Ectodermal cell (in vitro differentiated cells): ENCODE results near the gene DSCAM.

Source experiments
- H3K27ac ChIP-seq: 2 replicates; pipeline ENCODE4 v1.7.0; 2013; ENCODE audit warnings: mild to moderate bottlenecking, low read depth, low read length; ENCODE audit not compliant: insufficient read depth, poor library complexity, severe bottlenecking
- H3K27me3 ChIP-seq: 2 replicates; pipeline ENCODE4 v1.7.0; 2013; ENCODE audit warnings: mild to moderate bottlenecking, low read length; ENCODE audit not compliant: insufficient read depth, control insufficient read depth, poor library complexity, severe bottlenecking
- H3K36me3 ChIP-seq: one replicate; pipeline ENCODE4 v1.7.0; 2013; ENCODE audit warnings: low read length; ENCODE audit not compliant: control insufficient read depth, insufficient read depth
- H3K4me1 ChIP-seq: one replicate; pipeline ENCODE4 v1.7.0; 2013; ENCODE audit warnings: low read length; ENCODE audit not compliant: control insufficient read depth, insufficient read depth
- H3K4me3 ChIP-seq: 2 replicates; pipeline ENCODE4 v1.7.0; 2013; ENCODE audit warnings: low read depth, low read length, control low read depth; ENCODE audit not compliant: insufficient read depth
- H3K9me3 ChIP-seq: 2 replicates; pipeline ENCODE4 v1.7.0; 2013; ENCODE audit warnings: mild to moderate bottlenecking, low read length, moderate library complexity; ENCODE audit not compliant: control insufficient read depth
- WGBS, 2 experiments: methylation state at CpG; one replicate each; pipeline ENCODE4 v1.1.7; 2013; ENCODE audit warnings: missing lambda C conversion rate in 2 of 2; 5-methylcytosine and 5-hydroxymethylcytosine counted together

The DSCAM gene

DNA sequence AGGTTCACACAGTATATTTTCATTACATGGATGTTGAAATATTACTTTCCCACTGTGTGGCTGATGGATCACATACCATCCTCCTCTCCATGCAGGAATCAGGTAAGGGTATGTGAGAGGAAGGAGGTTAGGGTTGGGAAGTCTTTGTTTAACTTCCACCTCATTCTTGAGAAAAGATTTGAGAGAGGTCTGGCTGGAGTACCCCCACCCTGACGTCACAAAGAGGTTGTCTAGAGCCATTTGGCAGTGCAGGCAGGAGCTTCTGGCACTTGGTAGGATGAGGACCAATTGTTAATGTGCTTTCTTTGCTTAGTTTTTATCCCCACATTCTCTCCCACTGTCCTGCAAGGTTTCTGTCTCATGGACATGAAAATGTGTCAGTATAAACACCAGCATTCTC, 356.6 kb downstream of the DSCAM start:
- WGBS, 2 experiments = 78 to 89% methylated on average over 1 of the region's 1 CpG
- H3K9me3 ChIP-seq = no peaks in the 10 kb centered on the region
- no peak overlapping the region for H3K4me3 ChIP-seq
- no peaks in the 10 kb centered on the region for H3K27me3 ChIP-seq
- no peak overlapping the region for H3K27ac ChIP-seq
- H3K36me3 ChIP-seq = no peaks in the 10 kb centered on the region
- H3K4me1 ChIP-seq = no peaks in the 10 kb centered on the region

GRCh38 chr21:40489001-40489400, 358.0 kb downstream of the DSCAM start:
- Histone ChIP-seq H3K4me3 (no peak overlapping the region), H3K4me1 (no peaks in the 10 kb centered on the region), H3K27ac (no peak overlapping the region), H3K36me3 (no peaks in the 10 kb centered on the region), H3K27me3 (no peaks in the 10 kb centered on the region), H3K9me3 (no peaks in the 10 kb centered on the region)
- WGBS, 2 experiments = 87 to 96% methylated on average over 1 of the region's 1 CpG

GRCh38 chr21:40481764-40482163, 365.2 kb downstream of the DSCAM start:
- WGBS, 2 experiments = 94 to 95% methylated on average over 9 of the region's 9 CpGs
- Histone ChIP-seq H3K27ac (no peak overlapping the region), H3K9me3 (no peaks in the 10 kb centered on the region), H3K27me3 (no peaks in the 10 kb centered on the region), H3K4me1 (no peaks in the 10 kb centered on the region), H3K36me3 (no peaks in the 10 kb centered on the region), H3K4me3 (no peak overlapping the region)

GRCh38 chr21:40474513-40474912, 372.4 kb downstream of the DSCAM start:
- H3K9me3 ChIP-seq = no peaks in the 10 kb centered on the region
- H3K4me1 ChIP-seq = no peaks in the 10 kb centered on the region
- no peak overlapping the region for H3K4me3 ChIP-seq
- no peaks in the 10 kb centered on the region for H3K36me3 ChIP-seq
- WGBS, 2 experiments = 95 to 96% methylated on average over 15 of the region's 15 CpGs
- no peaks in the 10 kb centered on the region for H3K27me3 ChIP-seq
- no peak overlapping the region for H3K27ac ChIP-seq

GRCh38 chr21:40472013-40472412, 374.9 kb downstream of the DSCAM start:
- no peaks in the 10 kb centered on the region for H3K27me3 ChIP-seq
- H3K36me3 ChIP-seq = no peaks in the 10 kb centered on the region
- H3K27ac ChIP-seq = no peak overlapping the region
- 94 to 98% methylated on average over 2 of the region's 4 CpGs for whole genome bisulfite sequencing, 2 experiments
- no peaks in the 10 kb centered on the region for H3K9me3 ChIP-seq
- H3K4me3 ChIP-seq = no peak overlapping the region
- no peaks in the 10 kb centered on the region for H3K4me1 ChIP-seq

DNA sequence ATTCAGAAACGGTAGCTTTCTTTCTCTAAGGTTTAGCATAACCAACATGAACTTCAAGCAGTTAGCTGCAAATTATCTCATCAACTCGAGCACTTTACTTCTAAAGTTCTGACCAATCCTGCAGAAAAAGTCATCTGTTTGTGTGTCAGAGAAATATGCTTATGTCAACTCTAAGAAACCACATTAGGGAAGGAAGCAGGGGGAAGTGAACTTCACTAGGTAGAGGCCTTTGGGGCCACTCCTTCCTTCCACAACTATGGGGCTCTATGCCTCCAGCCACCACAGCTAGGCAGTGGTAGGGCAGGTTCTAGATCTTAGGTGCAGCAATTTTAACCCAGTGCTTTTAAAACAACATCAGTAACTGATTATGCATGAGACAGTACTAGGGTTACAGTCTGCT, 375.9 kb downstream of the DSCAM start:
- 93 to 94% methylated on average over 1 to 2 of the region's 2 CpGs for whole genome bisulfite sequencing, 2 experiments
- H3K4me3 ChIP-seq = no peak overlapping the region
- H3K27ac ChIP-seq = no peak overlapping the region
- H3K27me3 ChIP-seq = no peaks in the 10 kb centered on the region
- no peaks in the 10 kb centered on the region for H3K9me3 ChIP-seq
- no peaks in the 10 kb centered on the region for H3K4me1 ChIP-seq
- H3K36me3 ChIP-seq = no peaks in the 10 kb centered on the region

GRCh38 chr21:40466893-40467483, 380.0 kb downstream of the DSCAM start:
- Histone ChIP-seq H3K36me3 (no peaks in the 10 kb centered on the region), H3K27me3 (no peaks in the 10 kb centered on the region), H3K27ac (no peak overlapping the region), H3K4me1 (no peaks in the 10 kb centered on the region), H3K4me3 (no peak overlapping the region), H3K9me3 (no peaks in the 10 kb centered on the region)
- 100% methylated on average over 1 of the region's 1 CpG; no CpG with 5 or more reads in 1 of the 2 experiments for WGBS, 2 experiments

DNA sequence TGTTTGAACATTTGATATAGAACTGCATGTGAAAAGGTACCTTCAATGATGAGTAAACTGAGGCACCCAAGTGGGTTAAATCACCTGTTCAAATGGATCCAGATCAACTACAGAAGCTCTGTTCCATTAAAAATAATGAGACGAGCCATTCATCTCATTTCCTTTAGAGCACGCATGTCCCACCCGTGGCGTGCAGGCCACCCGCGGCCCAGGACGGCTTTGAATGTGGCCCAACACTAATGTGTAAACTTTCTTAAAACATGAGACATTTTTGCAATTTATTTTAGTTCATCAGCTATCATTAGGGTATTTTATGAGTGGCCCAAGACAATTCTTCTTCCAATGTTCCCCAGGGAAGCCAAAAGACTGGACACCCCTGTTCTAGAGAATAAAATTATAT, 381.6 kb downstream of the DSCAM start:
- Histone ChIP-seq H3K4me3 (no peak overlapping the region), H3K27ac (no peak overlapping the region), H3K27me3 (no peaks in the 10 kb centered on the region), H3K36me3 (no peaks in the 10 kb centered on the region), H3K4me1 (no peaks in the 10 kb centered on the region), H3K9me3 (no peaks in the 10 kb centered on the region)
- 92 to 95% methylated on average over 7 of the region's 7 CpGs for WGBS, 2 experiments

- no peaks in the 10 kb centered on the region for H3K9me3 ChIP-seq
- no peak overlapping the region for H3K27ac ChIP-seq
- H3K27me3 ChIP-seq = no peaks in the 10 kb centered on the region
- no peaks in the 10 kb centered on the region for H3K36me3 ChIP-seq
- H3K4me1 ChIP-seq = no peaks in the 10 kb centered on the region
- 84 to 94% methylated on average over 2 of the region's 2 CpGs for WGBS, 2 experiments
- H3K4me3 ChIP-seq = no peak overlapping the region
Measured at GRCh38 chr21:40463176-40463575, 383.8 kb downstream of the DSCAM start.

- Histone ChIP-seq H3K4me3 (no peak overlapping the region), H3K4me1 (no peaks in the 10 kb centered on the region), H3K9me3 (no peaks in the 10 kb centered on the region), H3K36me3 (no peaks in the 10 kb centered on the region), H3K27ac (no peak overlapping the region), H3K27me3 (no peaks in the 10 kb centered on the region)
- no CpG with 5 or more reads among the region's 1 CpG for WGBS, 2 experiments
Measured at GRCh38 chr21:40461008-40461407, 385.9 kb downstream of the DSCAM start.

DNA sequence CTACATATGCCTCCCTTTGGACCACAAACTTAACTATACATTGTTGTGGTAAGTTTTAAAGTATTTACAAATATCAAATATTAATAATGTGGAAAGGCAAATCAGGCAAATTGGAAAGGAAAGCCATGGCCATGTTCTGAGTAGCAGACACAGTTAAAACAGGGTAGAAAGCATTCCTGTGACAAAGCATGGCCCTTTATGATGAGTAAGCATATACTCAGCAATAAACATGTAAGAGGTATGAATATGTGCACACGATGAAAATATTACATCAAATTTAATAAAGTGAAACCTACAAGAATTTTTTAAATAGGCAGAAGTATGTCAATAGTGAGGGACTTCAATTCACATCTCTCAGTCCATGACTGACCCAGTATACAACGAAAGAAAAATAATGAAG, 389.2 kb downstream of the DSCAM start:
- H3K27me3 ChIP-seq = no peaks in the 10 kb centered on the region
- H3K4me3 ChIP-seq = no peak overlapping the region
- no peak overlapping the region for H3K27ac ChIP-seq
- H3K36me3 ChIP-seq = no peaks in the 10 kb centered on the region
- no peaks in the 10 kb centered on the region for H3K9me3 ChIP-seq
- WGBS, 2 experiments = 100% methylated on average over 1 of the region's 2 CpGs; no CpG with 5 or more reads in 1 of the 2 experiments
- H3K4me1 ChIP-seq = no peaks in the 10 kb centered on the region
